GM21390 (cell line): ENCODE measurements around the gene JPT2.

Experiments
- ATAC-seq: cut with Tn5 transposase; IDR thresholded peaks from one replicate; pipeline ENCODE4 v1.9.1; 2021; ENCODE audit not compliant: unreplicated experiment

The JPT2 gene

GRCh38 chr16:1749152-1750117 lies 71.4 kb downstream of the JPT2 start:
- no peak for ATAC-seq
